HepG2 (cell line): ENCODE results near the gene PLA2G2E. TPM values are rescaled to one million over a fixed set of nuclear protein-coding genes. Genes with fewer than 3 reads are reported as not detected.

Experiments used
- ARNTL ChIP-seq: sonication (generic); formaldehyde crosslinking; IDR thresholded peaks from 2 replicates; pipeline ENCODE4 v1.4.0; 2020; ENCODE audit warnings: mild to moderate bottlenecking, missing genetic modification reagents
- CEBPG ChIP-seq: IDR thresholded peaks from 2 replicates; pipeline ENCODE4 v1.6.1; 2016
- ELF3 ChIP-seq: IDR thresholded peaks from 2 replicates; pipeline ENCODE4 v1.6.1; 2016; ENCODE audit warnings: missing genetic modification reagents, missing compliant biosample characterization
- FOSL1 ChIP-seq: sonication (generic); formaldehyde crosslinking; IDR thresholded peaks from 2 replicates; pipeline ENCODE4 v1.9.0; 2021; ENCODE audit warnings: missing genetic modification reagents, borderline replicate concordance
- HNF4A ChIP-seq: sonication (generic); formaldehyde crosslinking; IDR thresholded peaks from 2 replicates; pipeline ENCODE4 v1.4.0; 2020; ENCODE audit warnings: missing genetic modification reagents
- POGZ ChIP-seq: sonication (generic); formaldehyde crosslinking; IDR thresholded peaks from 2 replicates; pipeline ENCODE4 v1.4.0; 2020; ENCODE audit warnings: mild to moderate bottlenecking, missing genetic modification reagents
- TEAD2 ChIP-seq: sonication (generic); formaldehyde crosslinking; IDR thresholded peaks from 2 replicates; pipeline ENCODE4 v1.9.0; 2021; ENCODE audit warnings: missing genetic modification reagents
- ZNF12 ChIP-seq: sonication (generic); formaldehyde crosslinking; IDR thresholded peaks from 2 replicates; pipeline ENCODE4 v1.5.0; 2020; ENCODE audit warnings: missing genetic modification reagents
- ZNF761 ChIP-seq: sonication (generic); formaldehyde crosslinking; conservative IDR thresholded peaks from 2 replicates; pipeline ENCODE4 v1.4.0; 2020; ENCODE audit warnings: mild to moderate bottlenecking, missing genetic modification reagents
- ZNF788 ChIP-seq: sonication (generic); formaldehyde crosslinking; IDR thresholded peaks from 2 replicates; pipeline ENCODE4 v1.5.0; 2020; ENCODE audit warnings: mild to moderate bottlenecking, missing genetic modification reagents, borderline replicate concordance
- ZSCAN9 ChIP-seq: IDR thresholded peaks from 2 replicates; pipeline ENCODE4 v1.6.1; 2016; ENCODE audit warnings: borderline replicate concordance
- polyA plus RNA-seq, 8 experiments: library from polyadenylated mRNA; depleted of rRNA in 3 of 8; stranded (reverse) in 7 of 8; unstranded in 1 of 8; fragments of >200 nt; fragmentation: Illumina TruSeq in 4 of 8; extraction: Trizol in 4 of 8; gene quantifications; 2 replicates each; pipeline versions ENCODE4 v1.2.1 to v1.2.3, GENCODE V29; 2011 to 2016; ENCODE audit warnings: low read depth in 4 of 8, missing spikeins in 1 of 8, mixed read lengths in 1 of 8; ENCODE audit not compliant: insufficient read depth in 1 of 8
- total RNA-seq, 5 experiments: library from RNA; depleted of rRNA; stranded (reverse); fragments of >200 nt; fragmentation: Illumina TruSeq; extraction: Trizol; gene quantifications; 2 replicates each; pipeline ENCODE4 v1.2.3, GENCODE V29; 2016; ENCODE audit warnings: low read depth in 1 of 5
- TF ChIP-seq, protein P1 (sequence below): IDR thresholded peaks from 2 replicates; pipeline ENCODE4 v1.6.1; 2016
- TF ChIP-seq, protein P2 (sequence below): sonication (generic); formaldehyde crosslinking; IDR thresholded peaks from 2 replicates; pipeline ENCODE4 v1.5.0; 2020; ENCODE audit warnings: mild to moderate bottlenecking, missing genetic modification reagents
- TF ChIP-seq, protein P3 (sequence below): sonication (generic); formaldehyde crosslinking; conservative IDR thresholded peaks from 2 replicates; pipeline ENCODE4 v1.4.0; 2020; ENCODE audit warnings: mild to moderate bottlenecking, missing genetic modification reagents, moderate library complexity
- TF ChIP-seq, protein P4 (sequence below): sonication (generic); formaldehyde crosslinking; IDR thresholded peaks from 2 replicates; pipeline ENCODE4 v1.4.0; 2020; ENCODE audit warnings: missing genetic modification reagents
- TF ChIP-seq, protein P5 (sequence below): sonication (generic); formaldehyde crosslinking; IDR thresholded peaks from 2 replicates; pipeline ENCODE4 v1.4.0; 2020; ENCODE audit warnings: missing genetic modification reagents
- TF ChIP-seq, protein P6 (sequence below): sonication (generic); formaldehyde crosslinking; IDR thresholded peaks from 2 replicates; pipeline ENCODE4 v1.9.0; 2022; ENCODE audit warnings: low read depth, missing genetic modification reagents

The PLA2G2E gene
- total and polyA plus RNA-seq, 2 of the 13 experiments (the other 11 are each of a cell fraction or from before 2014, with no cell fraction given), result not detected

DNA sequence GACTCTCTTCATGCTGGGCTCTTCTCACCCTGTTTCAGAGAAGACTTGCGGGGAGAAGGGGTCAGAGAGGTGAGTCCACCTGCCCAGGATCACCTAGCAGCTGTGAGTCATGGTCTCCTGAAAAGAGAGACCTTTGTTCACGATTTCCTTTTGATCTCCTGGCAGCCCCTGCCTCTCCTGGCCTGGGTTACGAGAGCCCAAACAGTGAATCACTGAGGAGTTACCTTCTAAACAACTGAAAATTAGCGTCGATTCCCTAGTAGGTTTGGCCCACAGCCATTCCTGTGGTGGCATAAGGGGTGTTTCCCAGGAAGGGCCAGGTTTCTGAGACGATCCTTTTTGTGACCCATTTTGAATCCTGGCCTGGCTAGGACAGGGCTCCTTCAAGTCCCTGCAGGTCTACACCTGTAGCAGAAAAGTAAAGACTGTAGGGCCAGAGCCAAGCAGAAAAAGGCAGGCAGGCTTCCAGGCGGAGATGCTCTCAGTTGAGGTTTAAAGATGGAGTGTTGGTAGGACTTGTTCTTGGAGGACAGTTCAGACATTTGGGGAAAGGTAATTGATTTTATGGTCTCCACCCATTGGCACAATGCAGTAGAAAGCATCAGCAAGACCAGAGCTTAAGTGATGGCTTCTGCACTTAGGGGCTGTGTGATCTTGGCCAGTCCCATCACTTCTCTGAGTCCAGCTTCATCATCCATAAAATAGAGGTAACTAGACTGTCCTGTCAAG is 2.1 kb upstream of the PLA2G2E start (continued):
- TF ChIP-seq, protein P1, sequence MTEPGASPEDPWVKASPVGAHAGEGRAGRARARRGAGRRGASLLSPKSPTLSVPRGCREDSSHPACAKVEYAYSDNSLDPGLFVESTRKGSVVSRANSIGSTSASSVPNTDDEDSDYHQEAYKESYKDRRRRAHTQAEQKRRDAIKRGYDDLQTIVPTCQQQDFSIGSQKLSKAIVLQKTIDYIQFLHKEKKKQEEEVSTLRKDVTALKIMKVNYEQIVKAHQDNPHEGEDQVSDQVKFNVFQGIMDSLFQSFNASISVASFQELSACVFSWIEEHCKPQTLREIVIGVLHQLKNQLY (CRISPR knock-in tag), result peak; percentile 68; the same call in 1 of the 2 replicates
- peak; percentile 90 for TF ChIP-seq ELF3 (CRISPR knock-in tag)
- TF ChIP-seq POGZ (CRISPR knock-in tag), result peak; percentile 55; the same call in 1 of the 2 replicates
- peak; percentile 48; the same call in 1 of the 2 replicates for TF ChIP-seq ZSCAN9 (CRISPR knock-in tag)
- 0 out of 2 replicates have a peak, but pooled peaks have one; percentile 26 for TF ChIP-seq ARNTL (CRISPR knock-in tag)
- TF ChIP-seq, protein P2, sequence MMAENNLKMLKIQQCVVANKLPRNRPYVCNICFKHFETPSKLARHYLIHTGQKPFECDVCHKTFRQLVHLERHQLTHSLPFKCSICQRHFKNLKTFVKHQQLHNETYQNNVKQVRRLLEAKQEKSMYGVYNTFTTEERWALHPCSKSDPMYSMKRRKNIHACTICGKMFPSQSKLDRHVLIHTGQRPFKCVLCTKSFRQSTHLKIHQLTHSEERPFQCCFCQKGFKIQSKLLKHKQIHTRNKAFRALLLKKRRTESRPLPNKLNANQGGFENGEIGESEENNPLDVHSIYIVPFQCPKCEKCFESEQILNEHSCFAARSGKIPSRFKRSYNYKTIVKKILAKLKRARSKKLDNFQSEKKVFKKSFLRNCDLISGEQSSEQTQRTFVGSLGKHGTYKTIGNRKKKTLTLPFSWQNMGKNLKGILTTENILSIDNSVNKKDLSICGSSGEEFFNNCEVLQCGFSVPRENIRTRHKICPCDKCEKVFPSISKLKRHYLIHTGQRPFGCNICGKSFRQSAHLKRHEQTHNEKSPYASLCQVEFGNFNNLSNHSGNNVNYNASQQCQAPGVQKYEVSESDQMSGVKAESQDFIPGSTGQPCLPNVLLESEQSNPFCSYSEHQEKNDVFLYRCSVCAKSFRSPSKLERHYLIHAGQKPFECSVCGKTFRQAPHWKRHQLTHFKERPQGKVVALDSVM (CRISPR knock-in tag), result no peak
- peak; percentile 43; the same call in 1 of the 2 replicates for TF ChIP-seq ZNF12 (CRISPR knock-in tag)
- TF ChIP-seq, protein P3, sequence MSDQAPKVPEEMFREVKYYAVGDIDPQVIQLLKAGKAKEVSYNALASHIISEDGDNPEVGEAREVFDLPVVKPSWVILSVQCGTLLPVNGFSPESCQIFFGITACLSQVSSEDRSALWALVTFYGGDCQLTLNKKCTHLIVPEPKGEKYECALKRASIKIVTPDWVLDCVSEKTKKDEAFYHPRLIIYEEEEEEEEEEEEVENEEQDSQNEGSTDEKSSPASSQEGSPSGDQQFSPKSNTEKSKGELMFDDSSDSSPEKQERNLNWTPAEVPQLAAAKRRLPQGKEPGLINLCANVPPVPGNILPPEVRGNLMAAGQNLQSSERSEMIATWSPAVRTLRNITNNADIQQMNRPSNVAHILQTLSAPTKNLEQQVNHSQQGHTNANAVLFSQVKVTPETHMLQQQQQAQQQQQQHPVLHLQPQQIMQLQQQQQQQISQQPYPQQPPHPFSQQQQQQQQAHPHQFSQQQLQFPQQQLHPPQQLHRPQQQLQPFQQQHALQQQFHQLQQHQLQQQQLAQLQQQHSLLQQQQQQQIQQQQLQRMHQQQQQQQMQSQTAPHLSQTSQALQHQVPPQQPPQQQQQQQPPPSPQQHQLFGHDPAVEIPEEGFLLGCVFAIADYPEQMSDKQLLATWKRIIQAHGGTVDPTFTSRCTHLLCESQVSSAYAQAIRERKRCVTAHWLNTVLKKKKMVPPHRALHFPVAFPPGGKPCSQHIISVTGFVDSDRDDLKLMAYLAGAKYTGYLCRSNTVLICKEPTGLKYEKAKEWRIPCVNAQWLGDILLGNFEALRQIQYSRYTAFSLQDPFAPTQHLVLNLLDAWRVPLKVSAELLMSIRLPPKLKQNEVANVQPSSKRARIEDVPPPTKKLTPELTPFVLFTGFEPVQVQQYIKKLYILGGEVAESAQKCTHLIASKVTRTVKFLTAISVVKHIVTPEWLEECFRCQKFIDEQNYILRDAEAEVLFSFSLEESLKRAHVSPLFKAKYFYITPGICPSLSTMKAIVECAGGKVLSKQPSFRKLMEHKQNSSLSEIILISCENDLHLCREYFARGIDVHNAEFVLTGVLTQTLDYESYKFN, result peak; percentile 93
- peak; percentile 87 for TF ChIP-seq FOSL1 (CRISPR knock-in tag)
- TF ChIP-seq, protein P4, sequence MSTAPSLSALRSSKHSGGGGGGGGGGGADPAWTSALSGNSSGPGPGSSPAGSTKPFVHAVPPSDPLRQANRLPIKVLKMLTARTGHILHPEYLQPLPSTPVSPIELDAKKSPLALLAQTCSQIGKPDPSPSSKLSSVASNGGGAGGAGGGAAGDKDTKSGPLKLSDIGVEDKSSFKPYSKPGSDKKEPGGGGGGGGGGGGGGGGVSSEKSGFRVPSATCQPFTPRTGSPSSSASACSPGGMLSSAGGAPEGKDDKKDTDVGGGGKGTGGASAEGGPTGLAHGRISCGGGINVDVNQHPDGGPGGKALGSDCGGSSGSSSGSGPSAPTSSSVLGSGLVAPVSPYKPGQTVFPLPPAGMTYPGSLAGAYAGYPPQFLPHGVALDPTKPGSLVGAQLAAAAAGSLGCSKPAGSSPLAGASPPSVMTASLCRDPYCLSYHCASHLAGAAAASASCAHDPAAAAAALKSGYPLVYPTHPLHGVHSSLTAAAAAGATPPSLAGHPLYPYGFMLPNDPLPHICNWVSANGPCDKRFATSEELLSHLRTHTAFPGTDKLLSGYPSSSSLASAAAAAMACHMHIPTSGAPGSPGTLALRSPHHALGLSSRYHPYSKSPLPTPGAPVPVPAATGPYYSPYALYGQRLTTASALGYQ (CRISPR knock-in tag), result peak; percentile 82; the same call in 1 of the 2 replicates
- no peak for TF ChIP-seq TEAD2
- TF ChIP-seq ZNF788 (CRISPR knock-in tag), result peak; percentile 65; the same call in 1 of the 2 replicates
- TF ChIP-seq, protein P5, sequence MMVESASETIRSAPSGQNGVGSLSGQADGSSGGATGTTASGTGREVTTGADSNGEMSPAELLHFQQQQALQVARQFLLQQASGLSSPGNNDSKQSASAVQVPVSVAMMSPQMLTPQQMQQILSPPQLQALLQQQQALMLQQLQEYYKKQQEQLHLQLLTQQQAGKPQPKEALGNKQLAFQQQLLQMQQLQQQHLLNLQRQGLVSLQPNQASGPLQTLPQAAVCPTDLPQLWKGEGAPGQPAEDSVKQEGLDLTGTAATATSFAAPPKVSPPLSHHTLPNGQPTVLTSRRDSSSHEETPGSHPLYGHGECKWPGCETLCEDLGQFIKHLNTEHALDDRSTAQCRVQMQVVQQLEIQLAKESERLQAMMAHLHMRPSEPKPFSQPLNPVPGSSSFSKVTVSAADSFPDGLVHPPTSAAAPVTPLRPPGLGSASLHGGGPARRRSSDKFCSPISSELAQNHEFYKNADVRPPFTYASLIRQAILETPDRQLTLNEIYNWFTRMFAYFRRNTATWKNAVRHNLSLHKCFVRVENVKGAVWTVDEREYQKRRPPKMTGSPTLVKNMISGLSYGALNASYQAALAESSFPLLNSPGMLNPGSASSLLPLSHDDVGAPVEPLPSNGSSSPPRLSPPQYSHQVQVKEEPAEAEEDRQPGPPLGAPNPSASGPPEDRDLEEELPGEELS (CRISPR knock-in tag), result peak; percentile 82
- 0 out of 2 replicates have a peak, but pooled peaks have one; percentile 30 for TF ChIP-seq ZNF761 (CRISPR knock-in tag)
- peak; percentile 59 for TF ChIP-seq HNF4A (CRISPR knock-in tag)
- peak; percentile 56 for TF ChIP-seq CEBPG (CRISPR knock-in tag)
- TF ChIP-seq, protein P6, sequence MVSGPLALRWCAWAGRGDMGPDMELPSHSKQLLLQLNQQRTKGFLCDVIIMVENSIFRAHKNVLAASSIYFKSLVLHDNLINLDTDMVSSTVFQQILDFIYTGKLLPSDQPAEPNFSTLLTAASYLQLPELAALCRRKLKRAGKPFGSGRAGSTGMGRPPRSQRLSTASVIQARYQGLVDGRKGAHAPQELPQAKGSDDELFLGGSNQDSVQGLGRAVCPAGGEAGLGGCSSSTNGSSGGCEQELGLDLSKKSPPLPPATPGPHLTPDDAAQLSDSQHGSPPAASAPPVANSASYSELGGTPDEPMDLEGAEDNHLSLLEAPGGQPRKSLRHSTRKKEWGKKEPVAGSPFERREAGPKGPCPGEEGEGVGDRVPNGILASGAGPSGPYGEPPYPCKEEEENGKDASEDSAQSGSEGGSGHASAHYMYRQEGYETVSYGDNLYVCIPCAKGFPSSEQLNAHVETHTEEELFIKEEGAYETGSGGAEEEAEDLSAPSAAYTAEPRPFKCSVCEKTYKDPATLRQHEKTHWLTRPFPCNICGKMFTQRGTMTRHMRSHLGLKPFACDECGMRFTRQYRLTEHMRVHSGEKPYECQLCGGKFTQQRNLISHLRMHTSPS, result peak; percentile 53; the same call in 1 of the 2 replicates
